Smooth muscle cell (in vitro differentiated cells): ENCODE results near the gene NR3C1. TPM values are rescaled to one million over a fixed set of nuclear protein-coding genes. Genes with fewer than 3 reads are reported as not detected.

ENCODE experiments used
- DNase-seq: peaks from one replicate; lab custom pipeline; 2025; ENCODE audit not compliant: unreplicated experiment; lab: John Stamatoyannopoulos, UW
- H2AFZ ChIP-seq: fragments of 200-600 bp; sonication (generic); 2 replicates; pipeline ENCODE4 v1.6.0; 2016; ENCODE audit warnings: antibody characterized with exemption, low read depth, mild to moderate bottlenecking
- H3F3A ChIP-seq: fragments of 200-600 bp; sonication (generic); 2 replicates; pipeline ENCODE4 v1.6.0; 2017; ENCODE audit warnings: antibody characterized with exemption, low read depth
- H3K27ac ChIP-seq: fragments of 200-600 bp; sonication (generic); 2 replicates; pipeline ENCODE4 v1.5.1; 2016; ENCODE audit warnings: low read depth, mild to moderate bottlenecking
- H3K27me3 ChIP-seq: fragments of 200-600 bp; sonication (generic); 2 replicates; pipeline ENCODE4 v1.6.1; 2016; ENCODE audit warnings: low read depth, mild to moderate bottlenecking
- H3K36me3 ChIP-seq: fragments of 200-600 bp; sonication (generic); 2 replicates; pipeline ENCODE4 v1.5.1; 2016; ENCODE audit warnings: low read depth
- H3K4me1 ChIP-seq: fragments of 200-600 bp; sonication (generic); 2 replicates; pipeline ENCODE4 v1.5.1; 2016; ENCODE audit warnings: low read depth
- H3K4me2 ChIP-seq: fragments of 200-600 bp; sonication (generic); 2 replicates; pipeline ENCODE4 v1.6.0; 2016; ENCODE audit warnings: mild to moderate bottlenecking
- H3K4me3 ChIP-seq: fragments of 200-600 bp; sonication (generic); 2 replicates; pipeline ENCODE4 v1.5.1; 2016; ENCODE audit warnings: mild to moderate bottlenecking
- H3K79me2 ChIP-seq: fragments of 200-600 bp; sonication (generic); 2 replicates; pipeline ENCODE4 v1.6.0; 2016; ENCODE audit warnings: low read depth, mild to moderate bottlenecking
- H3K9ac ChIP-seq: fragments of 200-600 bp; sonication (generic); 2 replicates; pipeline ENCODE4 v1.6.0; 2016; ENCODE audit warnings: low read depth
- H3K9me3 ChIP-seq: fragments of 200-600 bp; sonication (generic); replicated peaks from 2 replicates; pipeline ENCODE4 v1.5.1; 2016; ENCODE audit warnings: low read depth
- H4K20me1 ChIP-seq: fragments of 200-600 bp; sonication (generic); 2 replicates; pipeline ENCODE4 v1.6.0; 2016; ENCODE audit warnings: low read depth
- WGBS: methylation state at CpG from one replicate; pipeline ENCODE4 v1.1.7; 2016; ENCODE audit warnings: low lambda C conversion rate; 5-methylcytosine and 5-hydroxymethylcytosine counted together
- polyA plus RNA-seq: library from polyadenylated mRNA; unstranded; fragments of >200 nt; fragmentation: Nextera tagmentation; extraction: Ambion mirVana; gene quantifications from 2 replicates; pipeline ENCODE4 v1.2.1, GENCODE V29; 2016
- total RNA-seq: library from RNA; depleted of rRNA; stranded (reverse); fragments of >200 nt; gene quantifications from 2 replicates; pipeline ENCODE4 v1.2.3, GENCODE V29; 2014
- TF ChIP-seq, protein P1 (sequence below): fragments of 200-600 bp; sonication (generic); IDR thresholded peaks from 2 replicates; pipeline ENCODE4 v1.5.1; 2017; ENCODE audit warnings: borderline replicate concordance, mild to moderate bottlenecking, antibody characterized with exemption; ENCODE audit not compliant: insufficient read depth, poor library complexity, severe bottlenecking

The NR3C1 gene
- 101 and 103 TPM in 2 replicates for total RNA-seq
- 48.1 and 76.5 TPM in 2 replicates for polyA plus RNA-seq

DNA sequence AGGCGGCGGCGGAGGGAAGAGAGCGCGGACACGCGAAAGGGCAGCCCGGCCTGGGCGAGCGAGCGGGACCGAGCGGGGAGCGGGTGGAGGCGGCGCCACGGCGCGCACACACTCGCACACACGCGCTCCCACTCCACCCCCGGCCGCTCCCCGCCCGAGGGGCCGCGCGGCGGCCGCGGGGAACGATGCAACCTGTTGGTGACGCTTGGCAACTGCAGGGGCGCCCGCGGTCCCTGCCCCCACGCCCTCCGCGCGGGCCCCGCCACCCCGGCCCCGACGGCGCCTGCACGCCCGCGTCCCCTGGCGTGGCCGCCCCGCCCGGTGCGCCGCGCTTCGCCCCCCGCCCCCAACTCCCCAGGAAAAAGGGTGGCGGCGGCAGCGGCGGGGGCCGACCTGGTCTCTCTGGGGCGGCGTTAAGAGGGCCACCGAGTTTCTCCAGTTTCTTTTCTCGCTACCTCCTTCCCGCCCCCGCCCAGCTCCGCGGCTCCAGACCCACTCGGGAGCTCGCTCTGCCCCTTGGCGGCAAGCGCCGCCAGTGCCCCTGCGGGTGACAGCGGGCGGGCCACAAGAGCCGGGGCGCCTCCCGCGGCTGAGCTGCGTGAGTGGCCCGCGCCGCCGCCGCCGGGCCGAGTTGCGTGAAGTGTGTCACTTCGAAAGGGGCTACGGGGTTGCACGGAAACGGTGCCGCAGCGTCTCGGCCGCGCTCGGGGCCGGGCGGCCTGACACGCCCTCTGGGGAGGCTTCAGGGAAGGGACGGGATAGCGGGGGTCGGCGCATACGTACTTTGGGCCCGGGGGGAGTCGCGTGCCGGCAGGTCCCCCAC is at the start of gene NR3C1:
Gene NR3C1, minus strand, starts transcription at position 94 of the 823 bp plus-strand sequence. CDS start 2,847 bp downstream, outside the sequence.
- TF ChIP-seq, protein P1, sequence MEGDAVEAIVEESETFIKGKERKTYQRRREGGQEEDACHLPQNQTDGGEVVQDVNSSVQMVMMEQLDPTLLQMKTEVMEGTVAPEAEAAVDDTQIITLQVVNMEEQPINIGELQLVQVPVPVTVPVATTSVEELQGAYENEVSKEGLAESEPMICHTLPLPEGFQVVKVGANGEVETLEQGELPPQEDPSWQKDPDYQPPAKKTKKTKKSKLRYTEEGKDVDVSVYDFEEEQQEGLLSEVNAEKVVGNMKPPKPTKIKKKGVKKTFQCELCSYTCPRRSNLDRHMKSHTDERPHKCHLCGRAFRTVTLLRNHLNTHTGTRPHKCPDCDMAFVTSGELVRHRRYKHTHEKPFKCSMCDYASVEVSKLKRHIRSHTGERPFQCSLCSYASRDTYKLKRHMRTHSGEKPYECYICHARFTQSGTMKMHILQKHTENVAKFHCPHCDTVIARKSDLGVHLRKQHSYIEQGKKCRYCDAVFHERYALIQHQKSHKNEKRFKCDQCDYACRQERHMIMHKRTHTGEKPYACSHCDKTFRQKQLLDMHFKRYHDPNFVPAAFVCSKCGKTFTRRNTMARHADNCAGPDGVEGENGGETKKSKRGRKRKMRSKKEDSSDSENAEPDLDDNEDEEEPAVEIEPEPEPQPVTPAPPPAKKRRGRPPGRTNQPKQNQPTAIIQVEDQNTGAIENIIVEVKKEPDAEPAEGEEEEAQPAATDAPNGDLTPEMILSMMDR: peak; percentile 47
- H3K9me3 ChIP-seq: no peaks in the 10 kb centered on the region
- peak within 1 kb of the TSS; percentile 100 for H3K27ac ChIP-seq
- peak; percentile 88 for DNase-seq
- under 1% methylated on average over 35 of the region's 114 CpGs for WGBS
- no peaks in the 10 kb centered on the region for H3K27me3 ChIP-seq
- H2AFZ ChIP-seq: peak within 1 kb of the TSS; percentile 97
- H3K4me1 ChIP-seq: peaks cover 24% of the 10 kb centered on the region
- no peaks in the 10 kb centered on the region for H3K36me3 ChIP-seq
- peak within 1 kb of the TSS; percentile 96 for H3K9ac ChIP-seq
- H3K79me2 ChIP-seq: peaks cover 46% of the 10 kb centered on the region
- H3F3A ChIP-seq: peaks cover 6% of the 10 kb centered on the region
- peak within 1 kb of the TSS; percentile 89 for H3K4me2 ChIP-seq
- H3K4me3 ChIP-seq: peak within 1 kb of the TSS; percentile 94
- peaks cover 39% of the 10 kb centered on the region for H4K20me1 ChIP-seq

DNA sequence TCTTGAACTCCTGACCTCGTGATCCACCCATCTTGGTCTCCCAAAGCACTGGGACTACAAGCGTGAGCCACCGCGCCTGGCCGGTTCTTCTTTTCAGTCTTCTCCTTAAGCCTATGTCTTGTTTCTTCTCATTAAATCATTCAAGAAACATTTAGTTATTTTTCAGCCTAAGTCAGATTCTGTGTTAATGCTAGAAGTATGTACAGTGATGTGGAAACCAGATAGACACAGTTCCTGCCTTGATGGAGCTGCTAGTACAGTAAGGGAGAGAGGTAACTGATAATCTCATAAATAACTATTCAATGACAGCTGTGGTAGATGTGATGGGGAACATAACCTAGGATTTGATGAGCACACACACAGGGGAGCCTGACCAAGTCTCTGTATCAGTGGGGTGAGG is 46.3 kb upstream of the NR3C1 start:
- peaks cover 11% of the 10 kb centered on the region for H3K4me1 ChIP-seq
- H3K36me3 ChIP-seq: no peaks in the 10 kb centered on the region
- H3K27ac ChIP-seq: no peak overlapping the region
- H4K20me1 ChIP-seq: no peaks in the 10 kb centered on the region
- 91% methylated on average over 5 of the region's 5 CpGs for WGBS
- H3K4me2 ChIP-seq: no peak overlapping the region
- no peak overlapping the region for H3K9ac ChIP-seq
- H3F3A ChIP-seq: no peaks in the 10 kb centered on the region
- no peaks in the 10 kb centered on the region for H3K27me3 ChIP-seq
- DNase-seq: no peak
- H3K79me2 ChIP-seq: no peaks in the 10 kb centered on the region
- H3K9me3 ChIP-seq: no peaks in the 10 kb centered on the region
- no peak overlapping the region for H3K4me3 ChIP-seq
- TF ChIP-seq, protein P1: no peak
- no peak overlapping the region for H2AFZ ChIP-seq

DNA sequence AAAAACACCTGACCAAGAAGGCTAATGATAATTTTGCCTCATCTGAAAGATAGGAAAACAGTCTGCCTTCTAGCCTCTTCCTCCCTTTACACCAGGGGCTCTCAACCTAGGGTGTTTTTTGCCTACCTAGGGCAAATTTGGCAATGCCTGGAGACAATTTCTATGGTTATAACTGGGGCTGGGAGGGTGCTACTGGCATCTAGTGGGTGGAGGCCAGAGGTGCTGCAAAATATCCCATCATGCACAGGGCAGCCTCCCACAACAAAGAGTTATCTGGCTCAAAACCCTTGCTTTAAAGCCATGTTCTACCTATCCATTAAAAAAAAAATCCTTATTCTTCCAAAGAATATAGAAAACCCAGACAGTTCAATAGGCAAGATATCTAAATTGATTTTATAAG is 45.0 kb upstream of the NR3C1 start:
- Histone ChIP-seq H3K9me3 (no peaks in the 10 kb centered on the region), H3K4me1 (peaks cover 11% of the 10 kb centered on the region), H3K9ac (no peak overlapping the region), H3K4me3 (no peak overlapping the region), H3F3A (no peaks in the 10 kb centered on the region), H4K20me1 (no peaks in the 10 kb centered on the region), H3K79me2 (no peaks in the 10 kb centered on the region), H3K4me2 (no peak overlapping the region), H3K27ac (no peak overlapping the region), H3K27me3 (no peaks in the 10 kb centered on the region), H2AFZ (no peak overlapping the region), H3K36me3 (no peaks in the 10 kb centered on the region)
- DNase-seq: no peak
- TF ChIP-seq, protein P1: no peak
